H1 (cell line): ENCODE measurements around the gene RPL28. TPM values are rescaled to one million over a fixed set of nuclear protein-coding genes. Genes with fewer than 3 reads are reported as not detected.
"Not testable (repeated sequence)": the region's sequence is repeated elsewhere in the genome, so short reads cannot be mapped to it uniquely, and the experiment has no call there.

Source experiments
- CTCF ChIA-PET: fragments of 300-600 bp; sonication (Branson Sonifier 250); formaldehyde crosslinking; loops from one replicate; lab custom pipeline; 2021; ENCODE audit not compliant: partially characterized antibody; lab: Charles Lee
- POLR2A ChIA-PET: fragments of 300-600 bp; sonication (Branson Sonifier 250); formaldehyde crosslinking; loops from one replicate; lab custom pipeline; 2021; ENCODE audit warnings: inconsistent platforms; ENCODE audit not compliant: partially characterized antibody; lab: Charles Lee
- DNase-seq, 2 experiments: peaks; one replicate each; pipeline versions ENCODE4 v3.0.0 to v3.0.0-alpha.2; 2010 to 2022; ENCODE audit warnings: low spot score in 2 of 2, low read depth in 1 of 2, mixed read lengths in 1 of 2
- FAIRE-seq: peaks from 2 replicates; lab custom pipeline; 2011; peaks lifted over from hg19 to GRCh38; lab: Jason Lieb, UNC
- H2AFZ ChIP-seq: 2 replicates; pipeline ENCODE4 v1.8.1; 2012; ENCODE audit warnings: low read length, inconsistent platforms
- H2AK5ac ChIP-seq: 2 replicates; pipeline ENCODE4 v1.6.1; 2013; ENCODE audit warnings: low read depth, low read length
- H2BK120ac ChIP-seq: replicated peaks from 2 replicates; pipeline ENCODE3; 2013; ENCODE audit warnings: low read depth, low read length, inconsistent platforms
- H2BK12ac ChIP-seq: 2 replicates; pipeline ENCODE4 v1.6.1; 2013; ENCODE audit warnings: low read depth, low read length
- H2BK15ac ChIP-seq: 2 replicates; pipeline ENCODE4 v1.6.1; 2013; ENCODE audit warnings: low read length
- H2BK20ac ChIP-seq: 2 replicates; pipeline ENCODE4 v1.6.1; 2013; ENCODE audit warnings: low read length
- H2BK5ac ChIP-seq: 2 replicates; pipeline ENCODE4 v1.6.1; 2013; ENCODE audit warnings: low read depth, low read length
- H3K14ac ChIP-seq: 2 replicates; pipeline ENCODE4 v1.6.1; 2013; ENCODE audit warnings: inconsistent platforms; ENCODE audit not compliant: insufficient read length
- H3K18ac ChIP-seq: 2 replicates; pipeline ENCODE4 v1.6.1; 2013; ENCODE audit warnings: low read length; ENCODE audit errors: extremely low read depth
- H3K23ac ChIP-seq: 2 replicates; pipeline ENCODE4 v1.6.1; 2013; ENCODE audit warnings: inconsistent platforms; ENCODE audit not compliant: insufficient read length
- H3K23me2 ChIP-seq: 2 replicates; pipeline ENCODE4 v1.6.1; 2013; ENCODE audit warnings: low read depth, low read length
- H3K27ac ChIP-seq: 2 replicates; pipeline ENCODE4 v1.6.1; 2011; ENCODE audit warnings: low read depth, low read length, inconsistent platforms
- H3K27me3 ChIP-seq, 4 experiments: replicated peaks in 1 of 4; 1 replicate in 1 of 4; 2 replicates in 3 of 4; pipeline versions ENCODE4 v1.6.1 to v1.8.1; 2011 to 2013; ENCODE audit warnings: low read length in 3 of 4, mild to moderate bottlenecking in 3 of 4, inconsistent platforms in 2 of 4, mixed read lengths in 2 of 4, moderate library complexity in 1 of 4; ENCODE audit not compliant: control insufficient read depth in 3 of 4, insufficient read depth in 3 of 4; ENCODE audit errors: extremely low read depth in 1 of 4
- H3K36me3 ChIP-seq, 4 experiments: 2 replicates each; pipeline versions ENCODE4 v1.6.1 to v1.8.1; 2011 to 2013; ENCODE audit warnings: mild to moderate bottlenecking in 4 of 4, low read length in 3 of 4, moderate library complexity in 2 of 4, control low read depth in 1 of 4, inconsistent platforms in 1 of 4; ENCODE audit not compliant: insufficient read depth in 4 of 4, control insufficient read depth in 2 of 4
- H3K4ac ChIP-seq: replicated peaks from 2 replicates; pipeline ENCODE3; 2013; ENCODE audit warnings: low read length, low read depth, mixed read lengths, inconsistent platforms; ENCODE audit not compliant: insufficient read length
- H3K4me1 ChIP-seq, 4 experiments: replicated peaks in 1 of 4; 1 replicate in 1 of 4; 2 replicates in 3 of 4; pipeline versions ENCODE4 v1.6.1 to v1.8.1; 2011 to 2013; ENCODE audit warnings: low read length in 3 of 4, inconsistent platforms in 2 of 4, mixed read lengths in 1 of 4; ENCODE audit not compliant: insufficient read depth in 4 of 4, control insufficient read depth in 3 of 4
- H3K4me2 ChIP-seq, 2 experiments: 2 replicates each; pipeline versions ENCODE4 v1.6.1 to v1.8.1; 2011 to 2013; ENCODE audit warnings: low read depth in 2 of 2, low read length in 2 of 2, control low read depth in 1 of 2, inconsistent platforms in 1 of 2, mild to moderate bottlenecking in 1 of 2; ENCODE audit not compliant: insufficient read depth in 1 of 2
- H3K4me3 ChIP-seq, 4 experiments: fragments of 200-600, 300-600 bp in 1 of 4; sonication (generic), shearing (Covaris generic), sonication (Bioruptor Twin) in 1 of 4; 2 replicates each; pipeline versions ENCODE4 v1.5.1 to v1.8.1; 2011 to 2016; ENCODE audit warnings: low read length in 4 of 4, low read depth in 3 of 4, control low read depth in 2 of 4, inconsistent platforms in 2 of 4, mild to moderate bottlenecking in 2 of 4, mixed read lengths in 1 of 4, moderate library complexity in 1 of 4; ENCODE audit not compliant: insufficient read depth in 2 of 4; ENCODE audit errors: extremely low read depth in 1 of 4
- H3K56ac ChIP-seq: replicated peaks from 2 replicates; pipeline ENCODE3; 2013; ENCODE audit warnings: low read depth, mild to moderate bottlenecking, mixed read lengths, low read length, inconsistent platforms; ENCODE audit not compliant: insufficient read length
- H3K79me1 ChIP-seq: 2 replicates; pipeline ENCODE4 v1.6.1; 2013; ENCODE audit warnings: low read depth, low read length, control low read depth
- H3K79me2 ChIP-seq, 2 experiments: 2 replicates each; pipeline versions ENCODE4 v1.6.1 to v1.8.1; 2012 to 2013; ENCODE audit warnings: low read length in 2 of 2, mild to moderate bottlenecking in 2 of 2, inconsistent platforms in 1 of 2; ENCODE audit not compliant: insufficient read depth in 2 of 2, control insufficient read depth in 1 of 2
- H3K9ac ChIP-seq, 4 experiments: replicated peaks in 1 of 4; 1 replicate in 1 of 4; 2 replicates in 3 of 4; pipeline versions ENCODE4 v1.6.1 to v1.8.1; 2011 to 2013; ENCODE audit warnings: low read depth in 3 of 4, low read length in 3 of 4, control low read depth in 2 of 4, mild to moderate bottlenecking in 2 of 4, moderate library complexity in 2 of 4, inconsistent platforms in 1 of 4; ENCODE audit errors: extremely low read depth in 1 of 4
- H3K9me3 ChIP-seq, 2 experiments: 2 replicates each; pipeline versions ENCODE4 v1.6.1 to v1.8.1; 2012 to 2013; ENCODE audit warnings: mild to moderate bottlenecking in 2 of 2, moderate library complexity in 2 of 2, control low read depth in 1 of 2, inconsistent platforms in 1 of 2, low read depth in 1 of 2, low read length in 1 of 2, mixed read lengths in 1 of 2; ENCODE audit not compliant: insufficient read depth in 2 of 2
- H4K20me1 ChIP-seq, 2 experiments: replicated peaks in 1 of 2; 2 replicates each; pipeline versions ENCODE3 to v1.8.1; 2011 to 2013; ENCODE audit warnings: inconsistent platforms in 2 of 2, low read length in 2 of 2, mild to moderate bottlenecking in 1 of 2; ENCODE audit not compliant: insufficient read depth in 2 of 2, control insufficient read depth in 1 of 2
- H4K5ac ChIP-seq: 2 replicates; pipeline ENCODE4 v1.6.1; 2013; ENCODE audit warnings: low read length, low read depth, mixed read lengths, inconsistent platforms; ENCODE audit not compliant: insufficient read length
- H4K8ac ChIP-seq: 2 replicates; pipeline ENCODE4 v1.8.0; 2013; ENCODE audit warnings: mild to moderate bottlenecking, moderate library complexity, low read length, inconsistent platforms; ENCODE audit not compliant: insufficient read depth; ENCODE audit errors: extremely low read depth
- H4K91ac ChIP-seq: replicated peaks from 2 replicates; pipeline ENCODE3; 2013; ENCODE audit warnings: low read length, mixed read lengths, inconsistent platforms; ENCODE audit not compliant: insufficient read length
- WGBS, 2 experiments: shearing (Covaris generic) in 1 of 2; methylation state at CpG; one replicate each; pipeline versions ENCODE4 v1.1.6 to v1.1.7; 2013 to 2015; ENCODE audit warnings: low lambda C conversion rate in 2 of 2, mixed read lengths in 2 of 2, inconsistent platforms in 1 of 2, low coverage in 1 of 2, missing lambda C conversion rate in 1 of 2; ENCODE audit not compliant: insufficient replicate concordance in 2 of 2, insufficient coverage in 1 of 2, insufficient read length in 1 of 2; ENCODE audit errors: extremely low coverage in 1 of 2, missing lambda C conversion rate in 1 of 2; 5-methylcytosine and 5-hydroxymethylcytosine counted together
- polyA plus RNA-seq, 7 experiments: library from polyadenylated mRNA; depleted of rRNA in 3 of 7; stranded (reverse) in 5 of 7; unstranded in 2 of 7; fragments of >200 nt in 5 of 7; fragments of 200-250 nt in 2 of 7; gene quantifications; 1 replicate in 5 of 7; 2 replicates in 1 of 7; 4 replicates in 1 of 7; pipeline versions ENCODE4 v1.2.1 to v1.2.3, GENCODE V29; 2011 to 2013; ENCODE audit warnings: missing spikeins in 2 of 7, mixed read lengths in 2 of 7
- total RNA-seq: library from RNA; stranded (reverse); fragmentation: NEBNext Ultra II Directional; extraction: Animal tissue kit (Norgen Biotek cat#: 25700); gene quantifications from 2 replicates; pipeline ENCODE4 v1.2.1, GENCODE V29; 2021

RPL28 gene
- total and polyA plus RNA-seq, 2 of the 8 experiments (the other 6 are each of a cell fraction or from before 2014, with no cell fraction given), result 2,123 to 8,402 TPM

- CTCF ChIA-PET, result interaction anchor here (0.9 to 5.6 kb wide), 3 partner anchors 12 to 38 kb away, joined by 3 to 39 read pairs (median 16); no protein-coding TSS in a partner anchor
- H4K5ac ChIP-seq, H3K4me2 ChIP-seq, H2AFZ ChIP-seq, H2BK5ac ChIP-seq, H2AK5ac ChIP-seq, H3K14ac ChIP-seq, H3K4me3 ChIP-seq, H2BK20ac ChIP-seq, DNase-seq, H3K27me3 ChIP-seq, H4K91ac ChIP-seq, H3K4ac ChIP-seq, H2BK15ac ChIP-seq, H3K56ac ChIP-seq, H2BK120ac ChIP-seq, H3K18ac ChIP-seq, H3K79me1 ChIP-seq, H4K8ac ChIP-seq, H3K9me3 ChIP-seq, H3K4me1 ChIP-seq, FAIRE-seq, H3K23me2 ChIP-seq, H3K27ac ChIP-seq, H3K23ac ChIP-seq, H3K9ac ChIP-seq, H2BK12ac ChIP-seq: not testable (repeated sequence)
- H4K20me1 ChIP-seq, result peaks cover 33 to 38% of the 10 kb centered on the region in 2 experiments
- peaks cover 4 to 23% of the 10 kb centered on the region in 2 experiments for H3K79me2 ChIP-seq
- 83% methylated on average over 1 of the region's 28 CpGs; no CpG with 5 or more reads in 1 of the 2 experiments for WGBS, 2 experiments
- POLR2A ChIA-PET, result interaction anchor here (1.1 to 34.6 kb wide), 9 partner anchors 7 to 260 kb away, joined by 3 to 874 read pairs (median 4); partner anchors contain the start of genes RPL28, SSC5D, TMEM238 and UBE2S
- peaks cover 27 to 59% (median 47%) of the 10 kb centered on the region in 4 experiments for H3K36me3 ChIP-seq
These were observed 15.7 kb downstream of the RPL28 start for GRCh38 chr19:55401390-55401789.
